Spleen (tissue), 7 donors: ENCODE results near the gene TMEM41B.

ENCODE experiments used
- POLR2A ChIP-seq, 3 donors: fragments of 450-650 bp; IDR thresholded peaks; one replicate each; pipeline ENCODE4 v1.5.1; 2017; ENCODE audit warnings: antibody characterized with exemption in 3 of 3, mild to moderate bottlenecking in 1 of 3
- TF ChIP-seq, protein P1 (sequence below), 11 experiments: fragments of 200-600 bp in 7 of 11; fragments of 450-650 bp in 4 of 11; sonication (generic) in 4 of 11; IDR thresholded peaks in 8 of 11; conservative IDR thresholded peaks in 3 of 11; 1 replicate in 7 of 11; 2 replicates in 4 of 11; pipeline versions ENCODE4 v1.4.0 to v1.8.0; 2016 to 2021; ENCODE audit warnings: antibody characterized with exemption in 11 of 11, inconsistent platforms in 4 of 11, mild to moderate bottlenecking in 1 of 11
- donor health status: DM: no; HTN: no; CAD: no; lungs with moderate emphysema.
- donor health status: DM: no; HTN: no; CAD: no.
- donor health status: DM: no; HTN: no; CAD: no.

DNA sequence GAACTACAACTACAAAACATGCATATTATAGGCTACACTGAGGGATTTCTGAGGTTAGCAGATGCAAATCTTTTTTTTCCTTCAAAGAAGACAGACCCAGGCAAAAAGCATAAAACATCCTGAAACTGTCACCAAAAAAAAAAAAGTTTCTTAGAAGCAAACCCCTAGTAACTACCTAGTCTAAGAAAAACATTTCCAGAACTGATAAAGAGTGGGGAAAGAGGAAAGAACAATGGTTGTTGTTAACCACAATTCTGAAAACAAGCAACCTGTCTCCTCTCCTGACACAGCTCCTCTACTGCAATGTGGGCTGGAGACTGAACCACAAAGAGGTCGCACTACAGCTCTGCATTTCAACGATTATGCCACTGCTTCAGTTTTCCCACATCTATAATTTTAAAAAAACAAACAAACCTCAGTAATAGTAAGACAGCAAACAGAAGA lies 64.2 kb downstream of the TMEM41B start:
- TF ChIP-seq, protein P1, sequence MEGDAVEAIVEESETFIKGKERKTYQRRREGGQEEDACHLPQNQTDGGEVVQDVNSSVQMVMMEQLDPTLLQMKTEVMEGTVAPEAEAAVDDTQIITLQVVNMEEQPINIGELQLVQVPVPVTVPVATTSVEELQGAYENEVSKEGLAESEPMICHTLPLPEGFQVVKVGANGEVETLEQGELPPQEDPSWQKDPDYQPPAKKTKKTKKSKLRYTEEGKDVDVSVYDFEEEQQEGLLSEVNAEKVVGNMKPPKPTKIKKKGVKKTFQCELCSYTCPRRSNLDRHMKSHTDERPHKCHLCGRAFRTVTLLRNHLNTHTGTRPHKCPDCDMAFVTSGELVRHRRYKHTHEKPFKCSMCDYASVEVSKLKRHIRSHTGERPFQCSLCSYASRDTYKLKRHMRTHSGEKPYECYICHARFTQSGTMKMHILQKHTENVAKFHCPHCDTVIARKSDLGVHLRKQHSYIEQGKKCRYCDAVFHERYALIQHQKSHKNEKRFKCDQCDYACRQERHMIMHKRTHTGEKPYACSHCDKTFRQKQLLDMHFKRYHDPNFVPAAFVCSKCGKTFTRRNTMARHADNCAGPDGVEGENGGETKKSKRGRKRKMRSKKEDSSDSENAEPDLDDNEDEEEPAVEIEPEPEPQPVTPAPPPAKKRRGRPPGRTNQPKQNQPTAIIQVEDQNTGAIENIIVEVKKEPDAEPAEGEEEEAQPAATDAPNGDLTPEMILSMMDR (IDR thresholded peaks at IDR 0.05 in 8 of 11, conservative IDR thresholded peaks at IDR 0.05 in 3 of 11) = no peak
- no peak for TF ChIP-seq POLR2A (IDR thresholded peaks at IDR 0.05)
